GM19193 (cell line): ENCODE measurements around the gene KDM7A.
A peak's percentile ranks its signal among the peaks of the same experiment; 100 is the strongest.

Experiments
- POLR2A ChIP-seq: IDR thresholded peaks from 4 replicates; pipeline ENCODE4 v1.6.1; 2011; ENCODE audit not compliant: insufficient read depth, insufficient read length; ENCODE audit errors: extremely low read depth

The KDM7A gene

GRCh38 chr7:140080919-140081318 is 95.9 kb downstream of the KDM7A start:
- TF ChIP-seq POLR2A: no peak

GRCh38 chr7:140079121-140079536 is 97.7 kb downstream of the KDM7A start:
- TF ChIP-seq POLR2A: no peak

DNA sequence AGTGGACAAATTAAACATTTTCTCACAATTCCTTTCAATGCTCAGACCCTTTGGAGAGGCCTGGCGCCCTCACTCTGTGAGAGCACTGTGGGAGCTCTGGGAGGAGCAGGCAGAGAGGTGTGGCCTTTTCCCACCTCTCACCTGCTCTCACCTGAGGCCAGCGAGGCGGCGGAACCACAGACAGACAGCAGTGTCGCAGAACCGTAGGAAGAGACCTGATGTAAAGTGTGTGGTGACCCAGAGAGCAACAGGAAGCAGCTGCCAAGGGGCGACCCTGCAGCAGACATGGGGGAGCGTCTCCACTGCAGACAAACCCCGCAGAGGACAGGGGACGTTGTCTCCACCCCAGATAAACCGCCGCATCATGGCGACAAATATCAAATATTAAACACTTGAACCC is 98.4 kb downstream of the KDM7A start:
- TF ChIP-seq POLR2A: no peak

DNA sequence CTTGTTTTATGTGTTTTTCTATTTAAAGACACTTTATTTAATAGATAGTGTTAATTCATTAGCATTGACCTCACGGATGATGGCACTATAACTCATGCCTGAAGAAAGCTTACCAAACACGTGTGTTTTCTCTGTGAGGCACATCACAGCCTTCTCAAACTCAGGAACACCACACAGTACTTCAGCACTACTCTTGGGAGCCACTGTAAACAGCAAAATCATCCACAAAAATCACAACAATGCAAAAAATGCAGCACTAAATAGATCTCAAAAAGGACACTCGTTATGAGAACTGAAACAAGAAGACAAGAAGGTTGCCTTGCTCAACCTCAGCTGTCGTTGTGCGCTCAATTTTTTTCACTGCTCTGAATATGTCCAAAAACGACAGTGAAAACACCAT is 102.0 kb downstream of the KDM7A start:
- TF ChIP-seq POLR2A: no peak

DNA sequence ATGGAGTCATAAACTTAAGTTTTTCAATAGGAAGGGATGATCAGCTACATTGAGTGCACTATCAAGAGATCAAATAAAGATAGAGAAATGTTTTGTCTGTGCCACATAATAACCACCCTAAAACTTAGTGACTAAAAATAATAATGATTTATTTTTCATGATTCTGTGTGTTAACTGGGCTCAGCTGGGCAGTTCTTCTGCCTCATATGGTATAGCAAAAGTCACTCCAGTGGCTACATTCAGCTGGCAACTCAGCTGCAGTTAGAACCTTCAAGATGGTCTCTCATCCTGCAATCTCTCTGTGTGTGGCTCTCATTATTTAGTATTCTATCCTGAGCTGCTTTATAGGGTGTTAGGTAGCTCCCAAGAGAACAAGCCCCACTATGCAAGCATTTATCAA is 106.2 kb downstream of the KDM7A start:
- no peak for TF ChIP-seq POLR2A

- TF ChIP-seq POLR2A: no peak
Measured at GRCh38 chr7:140069298-140069949, 107.4 kb downstream of the KDM7A start.

DNA sequence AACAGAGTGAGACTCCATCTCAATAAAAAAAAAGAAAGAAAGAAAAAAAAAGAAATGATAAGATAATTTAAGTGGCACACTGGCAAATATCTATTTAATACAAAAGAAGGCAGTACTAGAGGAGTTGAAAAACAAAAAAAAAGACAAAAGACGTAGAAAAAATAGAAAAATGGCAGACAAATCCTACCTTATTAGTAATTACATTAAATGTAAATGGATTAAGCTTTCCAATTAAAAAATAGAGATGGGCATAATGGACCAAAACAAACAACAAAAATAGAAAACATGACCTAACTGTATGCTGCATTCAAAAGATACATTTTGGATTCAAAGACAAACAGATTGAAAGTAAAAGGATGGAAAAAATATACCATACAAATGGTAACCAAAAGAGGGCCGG is 108.8 kb downstream of the KDM7A start:
- no peak for TF ChIP-seq POLR2A

- TF ChIP-seq POLR2A: no peak
Measured at GRCh38 chr7:140067052-140067451, 109.7 kb downstream of the KDM7A start.

DNA sequence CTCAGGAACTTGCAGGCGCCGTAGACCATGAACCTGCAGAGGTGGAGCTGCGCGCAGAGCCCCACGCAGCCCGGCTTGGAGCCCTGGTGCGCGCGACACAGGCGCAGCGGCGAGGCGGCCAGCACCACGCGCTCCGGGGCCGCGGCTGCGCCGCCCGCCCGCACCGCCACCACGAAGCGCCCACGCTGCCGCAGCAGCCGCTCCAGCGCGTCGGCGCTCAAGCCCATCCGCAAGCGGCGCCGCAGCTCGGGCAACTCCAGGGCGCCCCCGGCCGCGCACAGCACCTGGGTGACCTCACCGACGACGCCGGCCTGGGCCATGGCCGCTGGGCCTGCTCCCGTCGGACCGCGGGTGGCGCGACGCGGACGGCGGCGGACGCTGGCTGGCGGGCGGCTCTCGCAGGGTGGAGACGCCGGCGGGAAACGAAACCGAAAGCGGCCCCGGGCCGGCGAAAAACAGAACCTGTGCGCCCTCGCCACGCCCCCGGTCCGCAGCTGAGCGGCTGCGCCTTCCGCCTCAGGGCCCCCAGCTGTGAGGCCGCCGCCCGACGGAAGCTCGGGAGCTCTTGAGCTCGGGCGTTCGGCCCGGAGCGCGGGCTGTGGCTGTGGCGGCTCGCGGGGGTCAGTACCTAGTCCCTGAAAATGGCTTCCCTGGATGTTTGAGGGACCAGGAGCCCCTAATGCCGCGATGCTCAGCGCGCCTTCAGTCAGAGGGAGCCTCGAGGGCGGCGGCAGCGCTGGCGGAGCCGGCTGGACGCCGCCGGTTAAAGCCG is 114.1 kb downstream of the KDM7A start, which contains the start of gene PARP12:
PARP12 (minus strand) TSS at position 424 of the 772 bp plus-strand sequence; CDS start at position 320, 104 bp downstream.
- TF ChIP-seq POLR2A: peak; percentile 77

DNA sequence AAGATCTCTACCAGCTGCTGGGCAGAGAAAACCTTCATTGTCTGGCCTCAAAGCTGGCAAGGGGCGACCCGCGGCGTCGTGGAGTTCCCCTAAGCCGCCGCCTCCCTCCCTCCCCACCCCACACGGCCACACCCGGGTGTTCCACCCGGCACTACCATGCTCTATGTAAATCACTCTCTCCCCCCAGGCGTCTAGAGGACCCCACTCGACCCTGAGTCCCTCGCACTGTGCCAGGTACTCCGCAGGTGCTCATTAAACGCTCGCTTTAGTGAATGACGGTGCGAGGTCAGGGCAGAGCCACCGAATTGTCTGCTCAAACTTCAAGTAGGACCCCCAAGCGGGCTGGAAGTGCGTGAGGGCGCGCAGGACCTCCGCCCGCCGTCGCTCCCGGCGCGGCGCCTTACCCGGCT is 114.7 kb downstream of the KDM7A start:
- no peak for TF ChIP-seq POLR2A

- TF ChIP-seq POLR2A: no peak
Measured at GRCh38 chr7:140061607-140061930, 115.2 kb downstream of the KDM7A start.

GRCh38 chr7:140060788-140061606 is 115.8 kb downstream of the KDM7A start:
- TF ChIP-seq POLR2A: no peak

GRCh38 chr7:140060243-140060630 is 116.5 kb downstream of the KDM7A start:
- no peak for TF ChIP-seq POLR2A

GRCh38 chr7:140059273-140060242 is 117.2 kb downstream of the KDM7A start:
- TF ChIP-seq POLR2A: no peak

DNA sequence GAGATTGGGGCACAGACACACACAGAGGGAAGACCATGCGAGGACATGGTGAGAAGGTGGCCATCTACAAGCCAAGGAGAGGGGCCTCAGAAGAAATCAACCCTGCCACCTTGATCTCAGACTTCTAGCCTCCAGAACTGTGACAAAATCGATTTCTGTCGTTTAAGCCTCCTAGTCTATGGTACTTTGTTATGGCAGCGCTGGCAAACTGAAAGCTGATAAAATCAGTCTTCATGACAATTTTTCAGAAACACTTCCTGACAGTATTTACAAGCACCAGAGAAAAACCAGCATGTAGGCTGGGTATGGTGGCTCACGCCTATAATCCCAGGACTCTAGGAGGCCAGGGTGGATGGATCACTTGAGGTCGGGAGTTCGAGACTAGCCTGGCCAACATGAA is 118.3 kb downstream of the KDM7A start:
- TF ChIP-seq POLR2A: no peak

- no peak for TF ChIP-seq POLR2A
Measured at GRCh38 chr7:140057143-140057535, 119.6 kb downstream of the KDM7A start.
